ENCODE results near the gene FBXO36. TPM values are rescaled to one million over a fixed set of nuclear protein-coding genes. Genes with fewer than 3 reads are reported as not detected.
A peak's percentile ranks its signal among the peaks of the same experiment; 100 is the strongest.
"Not testable (repeated sequence)": the region's sequence is repeated elsewhere in the genome, so short reads cannot be mapped to it uniquely, and the experiment has no call there.

The FBXO36 gene
- total RNA-seq, 1 donor from 2014 or later: 0.77 TPM

DNA sequence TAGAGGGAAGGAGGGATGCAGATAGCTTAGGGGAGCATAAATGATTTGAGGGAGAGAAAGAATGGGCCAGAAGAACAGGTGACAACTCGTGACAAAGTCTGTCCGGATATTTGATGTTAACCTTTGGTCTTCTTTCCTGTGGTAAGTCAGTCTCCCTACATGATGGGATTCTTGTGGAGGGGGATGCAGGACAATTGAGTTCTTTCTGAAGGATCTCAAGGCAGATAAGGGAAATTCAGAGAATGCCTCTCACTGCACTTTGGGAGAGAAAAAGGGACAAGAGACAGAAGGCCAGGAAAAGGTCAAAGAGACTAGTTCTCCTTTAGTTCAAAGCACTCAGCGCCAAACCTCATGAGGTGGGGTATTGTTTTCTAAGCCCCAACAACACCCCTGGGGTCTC is 34.2 kb downstream of the FBXO36 start:
- no peaks in the 10 kb centered on the region for H3K36me3 Mint-ChIP-seq (ENCODE audit: low read depth)
- H3K9me3 Mint-ChIP-seq: no peaks in the 10 kb centered on the region
- H3K27ac Mint-ChIP-seq: no peak overlapping the region
- H3K4me1 Mint-ChIP-seq: no peaks in the 10 kb centered on the region
- no peaks in the 10 kb centered on the region for H3K27me3 Mint-ChIP-seq
- no peak for DNase-seq
- no peak overlapping the region for H3K4me3 Mint-ChIP-seq
- intact Hi-C loops (cut with micrococcal nuclease): no loop called here

DNA sequence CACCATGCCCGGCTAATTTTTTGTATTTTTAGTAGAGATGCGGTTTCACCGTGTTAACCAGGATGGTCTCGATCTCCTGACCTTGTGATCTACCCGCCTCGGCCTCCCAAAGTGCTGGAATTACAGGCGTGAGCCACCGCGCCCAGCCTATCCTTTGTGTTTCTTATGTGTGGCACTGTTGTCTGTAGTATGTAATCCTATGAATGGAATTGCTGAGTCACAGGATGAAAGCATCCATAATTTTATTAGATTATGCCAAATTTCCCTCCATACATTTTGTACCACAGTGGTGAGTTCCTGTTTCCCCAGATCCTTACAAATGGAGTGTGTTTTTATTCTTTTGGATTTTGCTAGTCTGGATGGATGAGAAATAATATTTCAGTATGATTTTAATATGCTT is 41.3 kb downstream of the FBXO36 start:
- H3K27ac Mint-ChIP-seq; H3K4me3 Mint-ChIP-seq; H3K4me1 Mint-ChIP-seq; intact Hi-C loops (cut with micrococcal nuclease); DNase-seq; H3K9me3 Mint-ChIP-seq; H3K27me3 Mint-ChIP-seq; H3K36me3 Mint-ChIP-seq (ENCODE audit: low read depth): not testable (repeated sequence)

DNA sequence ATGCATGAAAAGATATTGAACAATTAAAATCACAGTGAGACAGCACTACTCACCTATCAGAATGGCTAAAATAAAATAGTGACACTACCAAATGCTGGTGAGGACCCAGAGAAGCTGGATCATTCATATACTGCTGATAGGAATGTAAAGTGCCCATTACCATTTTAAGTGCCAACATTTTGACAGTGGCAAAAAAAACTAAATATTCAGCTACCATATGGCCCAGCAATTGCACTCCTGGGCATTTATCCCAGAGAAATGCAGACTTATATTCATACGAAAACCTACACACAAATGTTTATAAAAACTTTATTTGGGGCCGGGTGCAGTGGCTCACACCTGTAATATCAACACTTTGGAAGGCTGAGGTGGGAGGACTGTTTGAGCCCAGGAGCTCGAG is 47.6 kb downstream of the FBXO36 start:
- Mint-ChIP-seq H3K27ac (no peak overlapping the region), H3K27me3 (peaks cover 6% of the 10 kb centered on the region), H3K36me3 (ENCODE audit: low read depth) (no peaks in the 10 kb centered on the region), H3K4me1 (no peaks in the 10 kb centered on the region), H3K9me3 (peaks cover 6% of the 10 kb centered on the region), H3K4me3 (no peak overlapping the region)
- no peak for DNase-seq
- intact Hi-C loops (cut with micrococcal nuclease): no loop called here

DNA sequence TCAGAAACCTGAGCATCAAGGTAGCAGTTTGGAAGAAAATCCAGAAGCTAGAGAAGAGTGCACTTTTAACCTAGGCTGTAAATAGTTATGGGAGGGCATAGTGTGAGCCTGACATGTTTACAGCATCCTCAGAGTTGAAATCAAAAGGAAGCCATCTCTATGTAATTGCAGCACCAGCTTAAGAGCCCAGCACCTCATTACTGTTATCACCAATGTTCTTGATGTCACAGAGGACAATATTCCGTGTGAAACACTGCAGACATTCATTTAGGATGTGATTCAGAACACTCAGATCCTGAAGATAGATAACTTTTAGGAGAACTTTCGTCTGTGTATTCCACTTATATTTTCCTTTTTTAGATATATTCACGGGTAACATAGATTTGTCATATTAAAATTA is 48.1 kb downstream of the FBXO36 start:
- Mint-ChIP-seq H3K27me3 (peaks cover 6% of the 10 kb centered on the region), H3K4me3 (no peak overlapping the region), H3K36me3 (ENCODE audit: low read depth) (no peaks in the 10 kb centered on the region), H3K27ac (no peak overlapping the region), H3K9me3 (peaks cover 6% of the 10 kb centered on the region), H3K4me1 (no peaks in the 10 kb centered on the region)
- intact Hi-C loops (cut with micrococcal nuclease): no loop called here
- DNase-seq: no peak

DNA sequence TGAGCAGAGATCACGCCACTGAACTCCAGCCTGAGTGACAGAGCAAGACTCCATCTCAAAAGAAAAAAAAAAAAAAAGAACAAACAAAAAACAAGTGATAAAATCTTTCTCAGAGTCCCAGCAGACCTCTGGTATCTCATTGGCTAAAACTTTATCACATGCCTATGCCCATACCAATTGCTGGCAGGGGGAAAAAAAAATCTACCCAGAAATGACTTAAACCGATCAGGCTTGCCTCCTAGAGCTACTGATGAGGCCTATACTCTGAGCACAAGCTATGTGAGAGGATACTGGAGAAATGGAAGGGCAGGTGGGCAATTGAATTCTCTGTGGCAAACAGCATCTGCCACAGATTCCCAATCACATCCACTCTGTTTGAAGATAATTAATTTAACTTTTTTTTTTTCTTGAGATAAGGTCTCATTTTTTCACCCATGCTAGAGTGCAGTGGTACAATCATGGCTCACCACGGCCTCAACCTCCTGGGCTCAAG is 49.0 kb downstream of the FBXO36 start:
- intact Hi-C loops (cut with micrococcal nuclease): no loop called here
- no peaks in the 10 kb centered on the region for H3K36me3 Mint-ChIP-seq (ENCODE audit: low read depth)
- H3K27ac Mint-ChIP-seq: no peak overlapping the region
- no peaks in the 10 kb centered on the region for H3K4me1 Mint-ChIP-seq
- no peak overlapping the region for H3K4me3 Mint-ChIP-seq
- DNase-seq: no peak
- peaks cover 6% of the 10 kb centered on the region for H3K9me3 Mint-ChIP-seq
- peaks cover 6% of the 10 kb centered on the region for H3K27me3 Mint-ChIP-seq

DNA sequence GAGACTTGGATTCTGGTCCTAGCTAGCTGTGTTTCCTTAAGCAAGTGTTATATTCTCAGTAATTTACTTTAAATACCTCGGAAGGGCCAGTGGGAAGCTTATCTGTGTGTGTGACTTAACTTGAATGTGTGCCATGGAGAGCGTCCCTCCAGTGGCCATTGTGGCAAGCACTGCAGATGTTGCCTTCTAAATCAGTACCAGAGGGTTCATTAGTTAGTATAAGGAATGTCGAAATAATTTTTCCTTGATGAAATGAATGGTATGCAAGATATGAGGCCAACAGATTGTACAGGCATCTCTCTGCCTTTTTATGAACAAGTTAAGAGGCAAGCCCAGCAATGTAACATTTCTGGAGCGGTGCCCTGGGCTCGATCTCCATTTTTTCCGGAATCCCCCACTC is 52.0 kb downstream of the FBXO36 start:
- no peaks in the 10 kb centered on the region for H3K9me3 Mint-ChIP-seq
- intact Hi-C loops (cut with micrococcal nuclease): no loop called here
- no peaks in the 10 kb centered on the region for H3K36me3 Mint-ChIP-seq (ENCODE audit: low read depth)
- no peak overlapping the region for H3K27ac Mint-ChIP-seq
- DNase-seq: no peak
- no peaks in the 10 kb centered on the region for H3K4me1 Mint-ChIP-seq
- no peaks in the 10 kb centered on the region for H3K27me3 Mint-ChIP-seq
- no peak overlapping the region for H3K4me3 Mint-ChIP-seq

DNA sequence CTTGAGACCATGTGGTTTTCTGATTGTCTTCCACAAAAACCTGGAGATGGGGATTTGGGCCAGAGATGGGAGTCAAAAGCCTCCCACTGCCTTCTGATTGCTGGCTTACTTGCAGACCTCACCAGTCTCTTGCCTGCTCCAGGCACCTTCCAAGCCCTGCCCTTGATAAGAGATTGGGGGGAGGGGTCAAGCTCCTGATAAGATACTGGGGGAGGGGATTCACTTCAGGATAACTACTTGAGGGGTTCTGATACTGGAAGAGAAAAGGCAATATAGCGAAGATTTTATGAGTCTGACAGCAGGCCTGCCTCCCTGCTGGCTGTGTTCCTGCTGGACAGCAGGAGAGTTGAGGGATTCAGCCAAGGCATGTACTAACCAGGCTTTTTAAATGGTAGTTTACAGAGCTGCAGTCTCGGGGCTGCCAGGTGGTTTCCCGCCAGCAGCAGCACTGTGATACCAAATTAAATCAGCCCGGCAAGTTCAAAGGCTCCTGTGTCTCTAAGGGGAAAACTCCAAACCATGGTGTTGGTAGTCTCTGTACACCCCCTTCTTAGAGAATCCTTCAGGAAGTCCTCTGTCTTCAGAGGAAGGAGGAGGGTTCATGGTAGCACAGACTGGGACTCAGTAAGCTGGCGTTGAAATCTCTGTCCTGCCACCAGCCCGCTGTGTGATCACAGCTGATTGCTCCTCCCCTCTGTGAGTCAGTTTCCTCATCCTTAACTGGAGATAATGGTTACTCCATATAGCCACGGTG is 58.3 kb downstream of the FBXO36 start:
- Mint-ChIP-seq H3K27ac (no peak overlapping the region), H3K4me3 (no peak overlapping the region), H3K4me1 (peaks cover 5% of the 10 kb centered on the region), H3K36me3 (ENCODE audit: low read depth) (no peaks in the 10 kb centered on the region), H3K9me3 (no peaks in the 10 kb centered on the region), H3K27me3 (no peaks in the 10 kb centered on the region)
- DNase-seq: peak; percentile 58
- intact Hi-C loops (cut with micrococcal nuclease): no loop called here

DNA sequence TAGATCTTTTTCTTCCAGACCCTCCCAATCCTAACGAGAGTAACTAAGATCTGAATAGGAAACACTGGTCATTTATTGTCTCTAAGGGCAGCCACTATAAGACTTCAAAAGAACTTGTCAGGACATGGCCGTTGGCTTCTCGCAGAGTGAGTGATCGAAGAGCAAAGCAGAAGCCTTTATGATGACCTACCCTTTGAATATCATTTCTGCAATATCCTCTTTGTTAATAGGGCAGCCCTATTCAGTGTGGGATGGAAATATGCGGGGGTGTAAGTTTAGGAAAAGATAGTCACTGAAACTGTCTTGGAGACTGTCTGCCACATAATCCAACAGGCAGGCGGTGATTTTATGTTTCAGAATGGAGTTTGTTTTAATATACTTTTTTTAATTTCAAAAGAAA is 70.9 kb downstream of the FBXO36 start:
- Mint-ChIP-seq H3K27me3 (peaks cover 4% of the 10 kb centered on the region), H3K4me3 (no peak overlapping the region), H3K36me3 (ENCODE audit: low read depth) (no peaks in the 10 kb centered on the region), H3K4me1 (no peaks in the 10 kb centered on the region), H3K27ac (no peak overlapping the region), H3K9me3 (no peaks in the 10 kb centered on the region)
- intact Hi-C loops (cut with micrococcal nuclease): no loop called here
- DNase-seq: no peak

DNA sequence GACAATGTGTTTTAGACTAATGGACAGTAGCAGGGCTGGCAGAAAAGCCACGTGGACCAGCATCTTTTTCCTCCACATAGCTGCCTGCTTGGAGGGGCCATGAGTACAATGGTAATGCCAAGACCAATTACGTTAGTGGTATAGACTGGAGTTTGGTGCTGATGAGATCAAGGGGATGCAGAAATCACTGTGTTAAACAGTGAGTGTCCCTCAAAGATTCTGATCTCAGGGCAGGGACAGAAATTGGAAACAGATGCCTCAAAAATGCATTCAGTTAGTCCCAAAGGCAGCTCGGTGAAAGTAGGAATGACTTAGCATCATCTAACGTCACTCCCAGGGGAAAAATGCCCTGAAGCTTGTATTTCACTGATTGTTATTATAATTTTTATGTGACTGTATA is 74.0 kb downstream of the FBXO36 start:
- H3K4me1 Mint-ChIP-seq: peaks cover 4% of the 10 kb centered on the region
- H3K36me3 Mint-ChIP-seq (ENCODE audit: low read depth): no peaks in the 10 kb centered on the region
- no peak overlapping the region for H3K4me3 Mint-ChIP-seq
- no peaks in the 10 kb centered on the region for H3K9me3 Mint-ChIP-seq
- H3K27me3 Mint-ChIP-seq: peaks cover 4% of the 10 kb centered on the region
- intact Hi-C loops (cut with micrococcal nuclease): no loop called here
- H3K27ac Mint-ChIP-seq: no peak overlapping the region
- no peak for DNase-seq

DNA sequence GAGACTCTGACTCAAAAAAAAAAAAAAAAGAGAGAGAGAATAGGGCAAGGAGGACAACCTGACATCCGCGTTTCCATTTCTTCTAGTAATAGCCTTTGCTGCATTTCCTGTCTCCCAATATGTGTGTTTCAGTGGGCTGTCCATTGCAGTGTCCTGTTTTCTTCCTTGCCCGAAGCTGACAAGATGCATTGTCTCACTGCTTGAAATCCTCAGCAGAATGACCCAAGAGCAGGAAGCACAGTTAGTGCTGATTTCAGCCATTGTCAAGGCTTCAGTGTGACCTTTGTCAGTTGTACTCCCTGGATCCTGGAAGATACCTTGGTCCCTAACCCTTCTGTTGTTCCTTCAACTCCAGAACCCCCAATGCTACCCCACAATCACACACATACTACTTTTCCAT is 75.3 kb downstream of the FBXO36 start:
- no peak overlapping the region for H3K4me3 Mint-ChIP-seq
- DNase-seq: no peak
- peaks cover 4% of the 10 kb centered on the region for H3K4me1 Mint-ChIP-seq
- no peaks in the 10 kb centered on the region for H3K36me3 Mint-ChIP-seq (ENCODE audit: low read depth)
- no peak overlapping the region for H3K27ac Mint-ChIP-seq
- intact Hi-C loops (cut with micrococcal nuclease): no loop called here
- no peaks in the 10 kb centered on the region for H3K9me3 Mint-ChIP-seq
- H3K27me3 Mint-ChIP-seq: peaks cover 2% of the 10 kb centered on the region

DNA sequence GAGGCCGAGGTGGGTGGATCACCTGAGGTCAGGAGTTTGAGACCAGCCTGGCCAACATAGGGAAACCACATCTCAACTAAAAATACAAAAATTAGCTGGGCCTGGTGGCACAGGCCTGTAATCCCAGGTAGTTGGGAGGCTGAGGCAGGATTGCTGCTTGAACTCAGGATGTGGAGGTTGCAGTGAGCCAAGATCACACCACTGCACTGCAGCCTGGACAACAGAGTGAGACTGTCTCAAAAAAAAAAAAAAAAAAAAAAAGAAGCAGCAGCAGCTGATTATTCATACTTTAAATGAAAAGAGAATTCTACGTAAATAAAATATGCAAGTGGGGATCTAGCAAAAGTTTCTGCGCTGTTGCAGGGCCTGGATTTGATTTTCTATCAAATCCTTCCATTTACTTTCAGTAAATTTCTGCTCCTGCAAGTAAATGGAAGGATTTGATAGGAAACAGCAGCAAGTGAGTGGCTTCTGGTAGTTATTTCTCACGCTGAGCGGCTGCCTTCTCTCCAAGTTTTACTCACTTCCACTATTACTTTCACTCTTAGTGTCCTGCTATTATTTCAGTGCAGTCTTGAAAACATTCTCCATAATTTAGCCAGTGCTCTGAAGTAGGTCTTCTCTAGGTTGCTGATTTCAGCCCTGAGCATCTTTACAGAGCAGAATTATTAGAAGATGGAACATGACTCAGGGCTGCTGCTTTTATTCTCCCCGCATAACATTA is 78.0 kb downstream of the FBXO36 start:
- H3K27me3 Mint-ChIP-seq: no peaks in the 10 kb centered on the region
- no peak overlapping the region for H3K4me3 Mint-ChIP-seq
- H3K36me3 Mint-ChIP-seq (ENCODE audit: low read depth): no peaks in the 10 kb centered on the region
- no peak for DNase-seq
- peaks cover 4% of the 10 kb centered on the region for H3K4me1 Mint-ChIP-seq
- no peaks in the 10 kb centered on the region for H3K9me3 Mint-ChIP-seq
- no peak overlapping the region for H3K27ac Mint-ChIP-seq
- intact Hi-C loops (cut with micrococcal nuclease): loop anchor here (10.0 kb wide), 2 partner anchors 415 to 795 kb away; partner anchors contain the start of gene SP100

DNA sequence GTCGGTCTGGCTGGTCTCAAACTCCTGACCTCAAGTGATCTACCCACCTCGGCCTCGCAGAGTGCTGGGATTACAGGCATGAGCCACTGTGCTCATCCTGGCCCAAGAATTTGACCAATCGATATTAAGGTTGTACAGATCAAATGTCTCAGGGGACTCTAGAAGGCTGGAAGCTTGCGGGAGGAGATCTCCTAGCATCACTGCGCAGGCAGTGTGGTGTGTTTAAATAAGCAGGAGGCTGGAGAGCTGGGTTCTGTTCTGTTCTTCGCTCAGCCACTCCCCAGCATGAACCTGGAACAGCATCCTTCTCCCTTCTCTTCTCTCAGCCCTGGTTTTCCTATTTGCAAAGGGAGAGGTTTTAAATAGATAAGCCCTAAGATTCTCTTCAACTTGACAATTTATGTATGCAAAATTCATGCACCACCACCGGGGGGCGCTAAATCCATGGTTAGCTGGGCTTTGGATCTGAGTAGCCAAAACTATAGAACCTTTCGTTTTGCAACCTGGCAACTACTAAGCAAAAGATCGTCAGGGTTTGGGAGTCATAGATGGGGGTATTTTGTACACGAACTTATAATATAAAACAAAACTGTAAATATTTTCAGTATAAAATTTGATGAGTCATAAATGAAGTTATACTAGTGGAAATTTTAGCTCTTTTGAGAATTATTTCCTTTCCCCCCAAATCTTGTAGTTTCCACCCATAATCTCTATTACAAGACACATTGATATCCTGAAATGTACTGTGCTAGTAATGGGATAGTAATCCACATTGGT is 85.8 kb downstream of the FBXO36 start:
- intact Hi-C loops (cut with micrococcal nuclease): loop anchor here (1.0 to 10.0 kb wide), 5 partner anchors 60 to 787 kb away; partner anchors contain the start of genes SLC16A14 and SP100
- Mint-ChIP-seq H3K27ac (no peak overlapping the region), H3K9me3 (no peaks in the 10 kb centered on the region), H3K4me3 (no peak overlapping the region), H3K36me3 (ENCODE audit: low read depth) (no peaks in the 10 kb centered on the region), H3K27me3 (no peaks in the 10 kb centered on the region), H3K4me1 (peaks cover 2% of the 10 kb centered on the region)
- DNase-seq: peak; percentile 94

DNA sequence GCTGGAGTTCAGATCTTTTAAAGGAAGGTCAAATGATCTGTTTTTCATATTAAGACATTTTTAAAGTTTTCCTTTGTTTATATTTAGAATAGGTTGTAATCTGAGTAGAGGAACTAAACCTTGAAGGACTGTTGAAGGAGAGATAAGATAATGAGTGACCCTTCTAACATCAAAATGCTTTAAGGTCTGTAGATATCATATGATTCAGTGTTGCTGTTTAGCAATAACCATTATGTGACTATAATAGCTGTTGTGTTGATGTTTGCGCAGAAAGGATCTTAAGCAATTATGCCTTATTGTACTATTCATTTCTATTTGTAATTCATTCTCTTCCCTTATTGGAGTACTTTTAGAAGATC is 86.4 kb downstream of the FBXO36 start:
- Mint-ChIP-seq H3K27me3 (no peaks in the 10 kb centered on the region), H3K4me3 (no peak overlapping the region), H3K36me3 (ENCODE audit: low read depth) (no peaks in the 10 kb centered on the region), H3K4me1 (peaks cover 2% of the 10 kb centered on the region), H3K27ac (no peak overlapping the region), H3K9me3 (no peaks in the 10 kb centered on the region)
- no peak for DNase-seq
- intact Hi-C loops (cut with micrococcal nuclease): loop anchor here (1.0 to 10.0 kb wide), 5 partner anchors 60 to 786 kb away; partner anchors contain the start of genes SLC16A14 and SP100

DNA sequence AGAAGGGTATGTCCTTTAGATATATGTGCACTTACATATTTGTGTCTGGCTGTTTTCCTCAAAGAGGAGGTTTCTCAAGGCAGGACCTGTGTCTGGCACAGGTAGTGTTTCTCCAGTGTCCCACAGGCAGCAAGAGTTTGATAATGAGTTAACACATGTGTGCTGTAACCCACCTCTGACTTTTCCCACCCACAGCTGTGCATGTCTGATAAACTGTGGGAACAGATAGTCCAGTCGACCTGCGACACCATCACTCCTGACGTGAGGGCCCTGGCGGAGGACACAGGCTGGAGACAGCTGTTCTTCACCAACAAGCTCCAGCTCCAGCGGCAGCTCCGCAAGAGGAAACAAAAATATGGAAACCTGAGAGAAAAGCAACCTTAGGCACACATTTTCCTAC is 88.2 kb downstream of the FBXO36 start:
- intact Hi-C loops (cut with micrococcal nuclease): no loop called here
- Mint-ChIP-seq H3K9me3 (no peaks in the 10 kb centered on the region), H3K27ac (no peak overlapping the region), H3K4me3 (no peak overlapping the region), H3K36me3 (ENCODE audit: low read depth) (no peaks in the 10 kb centered on the region), H3K27me3 (no peaks in the 10 kb centered on the region), H3K4me1 (peaks cover 2% of the 10 kb centered on the region)
- no peak for DNase-seq
